Stimulated activated CD8-positive, alpha-beta memory T cell treated with anti-CD3 and anti-CD28 coated beads, Interleukin-7, amount 100 ng/mL, for 48 hours (primary cell): Measurements from ENCODE around the gene PFKFB1.

ENCODE experiments used
- DNase-seq, 2 donors: peaks; one replicate each; pipeline ENCODE4 v3.0.0-alpha.2; 2020; ENCODE audit warnings: low read depth in 1 of 2; ENCODE audit errors: extremely low read depth in 1 of 2

The PFKFB1 gene

GRCh38 chrX:54928876-54929275 is 65.1 kb downstream of the PFKFB1 start:
- no peak for DNase-seq

- DNase-seq, result no peak
Observed at GRCh38 chrX:54926978-54927377, 67.0 kb downstream of the PFKFB1 start.

GRCh38 chrX:54923376-54923775 is 70.6 kb downstream of the PFKFB1 start:
- no peak for DNase-seq

- no peak for DNase-seq
Observed at GRCh38 chrX:54922547-54922946, 71.4 kb downstream of the PFKFB1 start.

GRCh38 chrX:54921427-54922021 is 72.5 kb downstream of the PFKFB1 start:
- DNase-seq, result peak; percentile 26 to 38

- no peak for DNase-seq
Observed at GRCh38 chrX:54920610-54921426, 73.2 kb downstream of the PFKFB1 start, which contains the start of gene TRO. TRO (plus strand) TSS chrX:54920824; CDS start chrX:54922247, 1,423 bp downstream.

- DNase-seq, result no peak
Observed at GRCh38 chrX:54909941-54910340, 84.0 kb downstream of the PFKFB1 start.

- DNase-seq, result no peak
Observed at GRCh38 chrX:54894159-54894558, 99.8 kb downstream of the PFKFB1 start.

GRCh38 chrX:54891573-54891972 is 102.4 kb downstream of the PFKFB1 start:
- DNase-seq, result no peak

- no peak for DNase-seq
Observed at GRCh38 chrX:54885740-54886139, 108.2 kb downstream of the PFKFB1 start.
